IPS DF 4.7 (cell line): ENCODE results near the gene PTPRM.
A peak's percentile ranks its signal among the peaks of the same experiment; 100 is the strongest.
"Not testable (repeated sequence)": the region's sequence is repeated elsewhere in the genome, so short reads cannot be mapped to it uniquely, and the experiment has no call there.

Experiments
- DNase-seq: peaks from one replicate; pipeline ENCODE4 v3.0.0-alpha.2; 2013; ENCODE audit warnings: low spot score; ENCODE audit errors: extremely low read depth

The PTPRM gene

DNA sequence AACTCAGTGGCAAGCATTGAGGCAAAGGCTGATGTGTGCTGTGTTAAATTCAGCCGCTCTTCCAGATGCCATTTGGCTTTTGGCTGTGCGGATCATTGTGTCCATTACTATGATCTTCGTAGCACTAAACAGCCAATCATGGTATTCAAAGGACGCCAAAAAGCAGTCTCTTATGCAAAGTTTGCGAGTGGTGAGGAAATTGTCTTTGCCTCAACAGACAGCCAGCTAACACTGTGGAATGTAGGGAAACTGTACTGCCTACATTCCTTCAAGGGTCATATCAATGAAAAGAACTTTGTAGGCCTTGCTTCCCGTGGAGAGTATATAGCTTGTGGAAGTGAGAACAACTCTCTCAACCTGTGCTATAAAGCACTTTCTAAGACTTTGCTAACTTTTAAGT, 846.6 kb downstream of the PTPRM start:
- no peak for DNase-seq

- DNase-seq: no peak
Observed at GRCh38 chr18:8416212-8417019, 849.3 kb downstream of the PTPRM start.

GRCh38 chr18:8422391-8422790, 855.3 kb downstream of the PTPRM start:
- no peak for DNase-seq

GRCh38 chr18:8423051-8423557, 856.0 kb downstream of the PTPRM start:
- no peak for DNase-seq

GRCh38 chr18:8424481-8424880, 857.4 kb downstream of the PTPRM start:
- DNase-seq: no peak

DNA sequence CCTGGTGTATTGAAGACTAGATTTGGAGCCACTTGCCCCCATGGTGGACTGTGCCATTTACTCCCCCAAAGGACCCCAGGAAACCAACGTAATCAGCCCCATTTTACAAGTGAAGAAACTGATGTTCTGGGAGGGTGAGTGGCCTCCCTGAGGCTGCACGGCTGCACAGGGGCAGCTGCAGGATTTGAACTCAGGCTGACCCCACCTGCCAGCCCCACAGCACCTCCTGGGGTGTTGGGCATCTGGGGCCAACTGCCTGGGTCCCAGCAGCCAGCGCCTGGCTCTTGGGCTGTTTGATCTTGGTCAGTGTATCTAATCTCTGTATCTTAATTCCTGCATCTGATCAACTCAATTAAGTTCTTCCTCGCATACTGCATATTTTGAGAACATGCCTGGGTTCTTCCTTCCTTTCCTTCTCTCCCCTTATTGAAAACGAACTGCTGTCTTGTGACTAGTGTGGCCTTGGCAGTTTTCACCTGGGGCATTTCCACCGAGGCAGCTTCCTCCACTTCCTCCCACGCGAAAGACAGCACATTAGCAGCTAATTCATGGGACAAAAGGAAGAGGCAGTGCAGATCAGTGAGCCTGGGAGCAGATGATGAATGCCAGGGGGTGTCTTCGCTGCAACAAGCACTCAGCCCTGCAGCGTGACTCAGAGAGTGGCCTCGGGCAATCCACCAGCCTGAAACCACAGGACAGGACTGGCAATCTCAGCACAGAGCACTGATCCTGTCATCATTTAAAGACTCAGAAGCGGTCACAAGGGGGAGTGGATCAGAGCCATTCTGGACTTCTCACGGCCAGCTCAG, 858.0 kb downstream of the PTPRM start:
- no peak for DNase-seq

DNA sequence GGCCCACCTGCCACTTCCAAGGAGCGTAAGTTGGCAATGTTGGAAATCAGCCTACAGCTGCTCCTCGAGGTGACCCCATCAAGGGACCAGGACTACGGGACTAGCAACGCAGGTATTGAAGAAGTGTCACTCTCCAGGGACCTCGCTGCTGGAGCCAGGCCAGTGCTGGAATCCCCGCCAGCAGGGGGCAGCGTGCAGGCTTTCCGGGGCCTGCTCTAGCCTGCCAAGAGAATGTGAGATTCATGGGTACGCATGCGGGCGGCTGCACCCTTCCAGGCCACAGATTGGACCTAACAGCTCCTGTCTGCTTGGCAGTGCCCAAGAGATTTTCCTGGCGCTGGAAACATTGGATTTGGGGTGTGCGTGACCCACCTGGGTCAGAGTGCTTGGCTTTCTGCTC, 859.3 kb downstream of the PTPRM start:
- no peak for DNase-seq

DNA sequence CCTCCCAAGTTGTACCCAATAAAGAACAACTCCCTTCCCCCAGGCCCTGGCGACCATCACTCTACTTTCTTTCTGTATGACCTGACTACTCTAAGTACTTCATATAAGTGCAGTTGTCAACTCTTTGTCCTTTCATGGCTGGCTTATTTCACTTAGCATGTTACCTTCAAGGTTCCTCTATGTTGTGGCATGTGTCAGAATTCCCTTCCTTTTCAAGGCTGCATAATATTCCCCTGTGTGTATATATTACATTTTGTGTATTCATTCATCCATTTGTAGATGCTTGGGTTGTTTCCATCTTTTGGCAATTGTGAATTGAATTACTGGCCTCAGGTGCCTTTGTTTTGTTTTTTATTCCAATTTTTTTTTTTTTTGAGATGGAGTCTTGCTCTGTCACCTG, 860.2 kb downstream of the PTPRM start:
- DNase-seq: no peak

DNA sequence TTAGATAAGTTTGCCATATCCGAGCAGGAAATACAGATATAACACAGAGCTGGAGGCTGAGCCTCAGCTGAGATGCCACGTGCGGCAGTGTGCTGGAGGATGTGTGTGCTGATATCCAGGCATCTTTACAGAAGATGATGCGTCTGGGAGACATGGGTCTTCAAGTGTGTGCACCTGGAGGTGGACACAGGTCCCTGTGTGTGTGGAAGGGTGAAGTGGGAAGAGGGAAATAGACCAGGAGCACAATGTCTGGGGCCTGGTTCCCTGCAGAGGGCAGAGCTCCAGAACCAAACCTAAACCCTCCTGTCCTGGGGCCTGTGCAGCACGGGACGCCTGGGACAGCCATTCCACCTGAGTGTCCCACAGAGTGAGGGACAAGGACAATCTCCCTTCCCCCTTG, 861.8 kb downstream of the PTPRM start:
- DNase-seq: no peak

- DNase-seq: no peak
Observed at GRCh38 chr18:8431036-8431435, 863.9 kb downstream of the PTPRM start.

GRCh38 chr18:8433323-8433722, 866.2 kb downstream of the PTPRM start:
- DNase-seq: no peak

DNA sequence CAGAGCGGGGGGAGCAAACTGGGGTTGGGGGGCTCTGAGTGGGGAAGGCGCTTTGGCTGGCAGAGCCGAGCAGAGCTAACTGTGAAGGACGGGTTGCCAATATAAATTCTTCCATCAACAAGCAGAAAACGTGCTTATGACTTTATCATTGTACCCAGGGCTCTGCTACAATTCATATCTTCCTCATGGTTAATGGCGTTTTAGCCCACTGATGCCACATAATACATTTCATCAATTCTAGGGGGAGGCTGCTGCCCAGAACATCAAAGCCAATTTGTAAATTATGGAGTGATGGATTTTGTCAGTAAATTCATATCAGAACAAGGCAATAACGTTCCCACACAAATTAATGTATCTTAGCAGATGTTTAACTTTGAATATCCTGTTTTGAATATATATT, 866.7 kb downstream of the PTPRM start:
- DNase-seq: no peak

GRCh38 chr18:8435376-8435775, 868.3 kb downstream of the PTPRM start:
- DNase-seq: no peak

GRCh38 chr18:8439055-8439454, 871.9 kb downstream of the PTPRM start:
- no peak for DNase-seq

- DNase-seq: no peak
Observed at GRCh38 chr18:8443505-8443904, 876.4 kb downstream of the PTPRM start.

- not testable (repeated sequence) for DNase-seq
Observed at GRCh38 chr18:8446936-8447335, 879.8 kb downstream of the PTPRM start.

GRCh38 chr18:8448130-8448529, 881.0 kb downstream of the PTPRM start:
- DNase-seq: no peak

GRCh38 chr18:8450013-8450412, 882.9 kb downstream of the PTPRM start:
- peak; percentile 58 for DNase-seq

- DNase-seq: no peak
Observed at GRCh38 chr18:8450898-8451665, 884.0 kb downstream of the PTPRM start.

DNA sequence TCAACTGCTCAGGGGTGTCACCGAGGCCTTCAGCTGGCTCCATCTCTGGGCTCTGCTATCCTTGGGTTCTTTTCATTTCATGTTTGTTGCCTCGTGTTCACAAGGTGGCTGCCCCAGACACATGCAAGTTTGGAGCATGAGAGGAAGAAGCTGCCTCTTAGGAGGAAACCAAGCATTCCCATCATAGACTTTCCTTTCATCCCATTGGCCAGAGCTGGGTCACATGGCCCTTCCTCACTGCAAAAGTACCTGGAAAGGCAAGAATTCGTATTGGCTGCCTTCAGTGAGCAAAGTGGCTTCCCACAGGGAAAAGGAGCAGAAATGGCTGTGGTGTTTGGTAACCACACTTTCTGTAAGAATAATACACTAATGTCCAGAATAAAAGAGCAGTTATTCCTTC, 886.4 kb downstream of the PTPRM start:
- no peak for DNase-seq

DNA sequence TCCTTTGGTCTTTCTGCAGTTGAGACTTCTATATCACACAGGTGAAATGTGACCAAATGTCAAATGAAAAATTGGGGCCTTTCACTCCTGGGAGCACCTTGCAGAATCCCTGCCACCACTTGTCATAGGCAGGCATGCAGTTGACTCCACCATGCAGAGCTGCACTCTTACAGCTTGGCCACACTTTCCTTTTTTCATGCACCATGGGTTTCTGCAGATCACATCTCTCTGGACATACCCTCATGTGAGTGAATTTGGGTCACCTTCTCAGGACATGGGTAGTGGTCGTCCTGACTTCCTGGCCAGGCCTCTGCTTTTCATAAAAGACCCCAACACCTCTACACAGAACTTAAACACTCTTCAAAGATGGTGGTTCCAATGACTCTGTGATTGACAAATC, 887.0 kb downstream of the PTPRM start:
- no peak for DNase-seq
